Endothelial cell of umbilical vein (primary cell): Measurements from ENCODE around the gene MYMK. TPM values are rescaled to one million over a fixed set of nuclear protein-coding genes. Genes with fewer than 3 reads are reported as not detected.

ENCODE experiments used
- BruUV-seq: library from RNA; stranded (reverse); fragments of 400-500 nt; replicated peaks from 2 replicates; lab custom pipeline; 2021; lab: Mats Ljungman, UMichigan
- CTCF ChIA-PET: fragments of 300-600, 350-600 bp; sonication (Branson Sonifier 250); formaldehyde crosslinking; loops from one replicate; lab custom pipeline; 2021; ENCODE audit warnings: antibody characterized with exemption, inconsistent platforms; lab: Charles Lee
- POLR2A ChIA-PET: fragments of 300-600, 350-600 bp; sonication (Branson Sonifier 250); formaldehyde crosslinking; loops from one replicate; lab custom pipeline; 2021; ENCODE audit warnings: antibody characterized with exemption, inconsistent platforms; lab: Charles Lee
- DNase-seq: peaks from one replicate; pipeline ENCODE4 v3.0.0-alpha.2; 2011; ENCODE audit warnings: low read depth, low spot score
- FAIRE-seq: peaks from 2 replicates; lab custom pipeline; 2011; peaks lifted over from hg19 to GRCh38; lab: Jason Lieb, UNC
- H2AFZ ChIP-seq: 2 replicates; pipeline ENCODE4 v1.6.0; 2012; ENCODE audit warnings: low read depth, low read length, control low read depth, inconsistent platforms
- H3K27ac ChIP-seq: 2 replicates; pipeline ENCODE4 v1.5.1; 2011; ENCODE audit warnings: low read depth, mild to moderate bottlenecking, control low read depth, low read length, moderate library complexity; ENCODE audit not compliant: insufficient read depth
- H3K27me3 ChIP-seq, 2 experiments: 2 replicates each; pipeline versions ENCODE4 v1.6.0 to v1.6.1; 2011; ENCODE audit warnings: low read length in 2 of 2, mixed read lengths in 1 of 2; ENCODE audit not compliant: control insufficient read depth in 2 of 2, insufficient read depth in 2 of 2
- H3K36me3 ChIP-seq, 2 experiments: 2 replicates in 1 of 2; 3 replicates in 1 of 2; pipeline ENCODE4 v1.5.1; 2011; ENCODE audit warnings: low read length in 2 of 2, mild to moderate bottlenecking in 1 of 2, moderate library complexity in 1 of 2; ENCODE audit not compliant: control insufficient read depth in 2 of 2, insufficient read depth in 2 of 2; ENCODE audit errors: extremely low read depth in 1 of 2
- H3K4me1 ChIP-seq: 3 replicates; pipeline ENCODE4 v1.5.1; 2011; ENCODE audit warnings: mild to moderate bottlenecking, low read length; ENCODE audit not compliant: control insufficient read depth, insufficient read depth; ENCODE audit errors: extremely low read depth
- H3K4me2 ChIP-seq: 2 replicates; pipeline ENCODE4 v1.6.1; 2011; ENCODE audit warnings: low read length, control low read depth, mixed read lengths; ENCODE audit not compliant: insufficient read depth
- H3K4me3 ChIP-seq, 3 experiments: fragments of 200-600 bp in 1 of 3; sonication (generic), shearing (Covaris generic) in 1 of 3; replicated peaks in 1 of 3; 2 replicates each; pipeline ENCODE4 v1.5.1; 2011 to 2016; ENCODE audit warnings: control low read depth in 3 of 3, low read length in 3 of 3, mild to moderate bottlenecking in 2 of 3, inconsistent platforms in 1 of 3, low read depth in 1 of 3, moderate library complexity in 1 of 3; ENCODE audit not compliant: insufficient read depth in 1 of 3
- H3K79me2 ChIP-seq: 2 replicates; pipeline ENCODE4 v1.6.0; 2012; ENCODE audit warnings: low read length, inconsistent platforms; ENCODE audit not compliant: control insufficient read depth, insufficient read depth
- H3K9ac ChIP-seq: replicated peaks from 2 replicates; pipeline ENCODE3; 2011; ENCODE audit warnings: low read length, control low read depth; ENCODE audit not compliant: insufficient read depth; ENCODE audit errors: extremely low read depth
- H3K9me1 ChIP-seq: replicated peaks from 3 replicates; pipeline ENCODE4 v1.6.0; 2011; ENCODE audit warnings: mild to moderate bottlenecking, low read length; ENCODE audit not compliant: control insufficient read depth, insufficient read depth; ENCODE audit errors: extremely low read depth
- H3K9me3 ChIP-seq: replicated peaks from 2 replicates; pipeline ENCODE4 v1.5.1; 2012; ENCODE audit warnings: low read length, inconsistent platforms; ENCODE audit not compliant: control insufficient read depth, insufficient read depth
- H4K20me1 ChIP-seq: replicated peaks from 2 replicates; pipeline ENCODE3; 2011; ENCODE audit warnings: mild to moderate bottlenecking, low read length; ENCODE audit not compliant: control insufficient read depth, insufficient read depth; ENCODE audit errors: extremely low read depth
- EZH2 ChIP-seq: IDR thresholded peaks from 2 replicates; pipeline ENCODE4 v1.6.1; 2012; ENCODE audit warnings: borderline replicate concordance, low read depth, mild to moderate bottlenecking, moderate library complexity, low read length, inconsistent platforms; ENCODE audit not compliant: severe bottlenecking
- FOS ChIP-seq: IDR thresholded peaks from 2 replicates; pipeline ENCODE4 v1.6.1; 2011; ENCODE audit warnings: mild to moderate bottlenecking, low read length, moderate library complexity, borderline replicate concordance; ENCODE audit not compliant: insufficient read depth
- GATA2 ChIP-seq: IDR thresholded peaks from 2 replicates; pipeline ENCODE4 v1.7.0; 2011; ENCODE audit warnings: low read depth, mild to moderate bottlenecking, moderate library complexity, mixed read lengths, low read length; ENCODE audit not compliant: insufficient read length, insufficient read depth
- JUN ChIP-seq: IDR thresholded peaks from 2 replicates; pipeline ENCODE4 v1.6.1; 2011; ENCODE audit warnings: borderline replicate concordance, low read depth; ENCODE audit not compliant: insufficient read length, insufficient read depth
- MYC ChIP-seq: IDR thresholded peaks from one replicate; pipeline ENCODE4 v1.6.1; 2011; ENCODE audit warnings: mild to moderate bottlenecking, low read depth, low read length
- POLR2A ChIP-seq: IDR thresholded peaks from 2 replicates; pipeline ENCODE4 v1.6.1; 2012; ENCODE audit warnings: low read depth, mild to moderate bottlenecking, control low read depth, low read length
- POLR2AphosphoS5 ChIP-seq: IDR thresholded peaks from 2 replicates; pipeline ENCODE4 v1.6.1; 2012; ENCODE audit warnings: low read depth, mild to moderate bottlenecking, control low read depth, low read length, moderate library complexity; ENCODE audit not compliant: insufficient read depth
- dilution Hi-C: fragments of 300-500 bp; cut with MboI; formaldehyde crosslinking; loops from one replicate; pipeline ENCODE4 v1.15.0; 2019; ENCODE audit warnings: low sequenced_read_pairs; ENCODE audit not compliant: extremely low pct_ligation_motif_present
- intact Hi-C: fragments of 100-400 bp; cut with micrococcal nuclease; formaldehyde crosslinking; loops from one replicate; pipeline ENCODE4 v1.10.0; 2022
- polyA plus RNA-seq, 4 experiments: library from polyadenylated mRNA; depleted of rRNA in 3 of 4; stranded (reverse) in 3 of 4; unstranded in 1 of 4; fragments of >200 nt; gene quantifications; 2 replicates each; pipeline versions ENCODE4 v1.2.1 to v1.2.3, GENCODE V29; 2011 to 2012; ENCODE audit warnings: missing spikeins in 1 of 4
- total RNA-seq: library from RNA; stranded (reverse); gene quantifications from 2 replicates; pipeline ENCODE4 v1.2.3, GENCODE V29; 2021
- TF ChIP-seq, protein P1 (sequence below): IDR thresholded peaks from 2 replicates; pipeline ENCODE4 v1.6.1; 2011; ENCODE audit not compliant: insufficient read depth, insufficient read length
- TF ChIP-seq, protein P2 (sequence below), 2 donors: IDR thresholded peaks; 1 replicate in 1 of 2; 2 replicates in 1 of 2; pipeline ENCODE4 v1.5.1; 2011; ENCODE audit warnings: low read length in 2 of 2, mild to moderate bottlenecking in 2 of 2, moderate library complexity in 2 of 2, control low read depth in 1 of 2, inconsistent platforms in 1 of 2, low read depth in 1 of 2; ENCODE audit not compliant: insufficient read depth in 1 of 2; ENCODE audit errors: extremely low read depth in 1 of 2

MYMK gene
- total and polyA plus RNA-seq, 2 donors (not counting 3 experiments of a cell fraction or from before 2014, with no cell fraction given) = not detected

DNA sequence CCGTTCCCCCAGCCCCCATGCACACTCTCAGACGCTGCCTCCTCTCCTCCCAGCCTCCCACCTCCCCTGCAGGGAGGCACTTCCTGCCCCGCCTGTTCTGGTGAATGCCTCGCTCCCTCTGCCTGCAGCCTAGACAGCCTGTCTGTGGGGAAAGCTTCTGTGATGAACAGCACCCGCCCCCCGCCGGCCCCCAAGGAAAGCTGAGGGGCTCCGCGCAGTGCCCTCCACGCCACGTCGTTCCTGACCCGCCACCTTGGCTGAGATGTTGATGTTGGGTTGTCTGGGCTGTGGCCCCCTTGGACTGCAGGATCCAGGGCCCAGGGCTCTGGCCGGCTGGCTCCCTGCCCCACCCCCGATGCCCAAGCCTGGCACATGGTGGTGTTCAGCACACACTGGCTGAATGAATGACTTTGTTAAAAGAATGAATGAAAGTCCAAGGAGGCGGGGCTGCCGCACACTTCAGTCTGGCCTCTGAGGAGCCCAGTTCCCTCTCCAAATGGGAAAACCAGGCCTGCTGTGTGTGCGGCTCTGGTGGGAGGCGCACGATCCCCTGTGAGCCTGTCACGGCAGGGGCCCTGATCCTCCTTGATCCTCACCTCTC, 2.1 kb upstream of the MYMK start:
- dilution Hi-C loops = no loop called here
- ChIA-PET POLR2A (no interaction called here), CTCF (no interaction called here)
- TF ChIP-seq POLR2A (no peak), EZH2 (no peak), FOS (no peak), GATA2 (no peak), MYC (no peak), POLR2AphosphoS5 (no peak), JUN (no peak)
- Histone ChIP-seq H3K27me3 (peaks cover 0 to 3% of the 10 kb centered on the region in 2 experiments), H3K79me2 (no peaks in the 10 kb centered on the region), H3K9me3 (no peaks in the 10 kb centered on the region), H3K27ac (no peak overlapping the region), H3K4me3 (no peak overlapping the region), H3K4me1 (no peaks in the 10 kb centered on the region), H3K9ac (no peak overlapping the region), H3K4me2 (no peak overlapping the region), H3K9me1 (no peaks in the 10 kb centered on the region), H3K36me3 (no peaks in the 10 kb centered on the region), H4K20me1 (no peaks in the 10 kb centered on the region), H2AFZ (no peak overlapping the region)
- DNase-seq (no peak), FAIRE-seq (no peak)
- BruUV-seq = no TSS peak
- intact Hi-C loops = no loop called here

DNA sequence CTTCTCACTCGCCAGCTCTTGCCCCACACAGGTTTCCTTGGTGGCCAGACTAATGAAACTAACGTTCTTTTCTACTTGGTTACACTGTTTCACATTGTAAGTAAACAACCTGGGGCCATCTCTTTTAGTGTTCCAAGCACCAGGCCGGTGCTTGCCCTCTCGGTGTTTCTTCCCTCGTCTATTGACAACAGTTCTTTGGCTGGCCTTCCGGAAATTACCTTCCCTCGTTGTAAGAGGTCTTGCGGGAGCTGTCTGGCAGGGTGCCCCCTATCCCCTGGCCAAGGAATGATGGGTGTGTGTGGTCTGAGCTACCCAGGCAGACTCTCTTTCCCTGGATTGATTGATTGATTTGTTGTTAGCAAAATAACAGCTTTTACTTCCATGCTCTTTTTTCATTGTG, 918 bp upstream of the MYMK start:
- no peaks in the 10 kb centered on the region for H3K79me2 ChIP-seq
- FAIRE-seq (no peak), DNase-seq (no peak)
- H3K4me3 ChIP-seq = no peak overlapping the region
- ChIA-PET CTCF (no interaction called here), POLR2A (no interaction called here)
- intact Hi-C loops (no loop called here), dilution Hi-C loops (no loop called here)
- no peaks in the 10 kb centered on the region for H4K20me1 ChIP-seq
- H3K9me1 ChIP-seq = no peaks in the 10 kb centered on the region
- H3K36me3 ChIP-seq = no peaks in the 10 kb centered on the region
- no peak overlapping the region for H3K4me2 ChIP-seq
- H3K9ac ChIP-seq = no peak overlapping the region
- no TSS peak for BruUV-seq
- H3K4me1 ChIP-seq = no peaks in the 10 kb centered on the region
- no peaks in the 10 kb centered on the region for H3K9me3 ChIP-seq
- TF ChIP-seq GATA2 (no peak), POLR2A (no peak), JUN (no peak), POLR2AphosphoS5 (no peak), MYC (no peak), EZH2 (no peak), FOS (no peak)
- TF ChIP-seq, protein P1, sequence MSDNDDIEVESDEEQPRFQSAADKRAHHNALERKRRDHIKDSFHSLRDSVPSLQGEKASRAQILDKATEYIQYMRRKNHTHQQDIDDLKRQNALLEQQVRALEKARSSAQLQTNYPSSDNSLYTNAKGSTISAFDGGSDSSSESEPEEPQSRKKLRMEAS = no peak
- TF ChIP-seq, protein P2, sequence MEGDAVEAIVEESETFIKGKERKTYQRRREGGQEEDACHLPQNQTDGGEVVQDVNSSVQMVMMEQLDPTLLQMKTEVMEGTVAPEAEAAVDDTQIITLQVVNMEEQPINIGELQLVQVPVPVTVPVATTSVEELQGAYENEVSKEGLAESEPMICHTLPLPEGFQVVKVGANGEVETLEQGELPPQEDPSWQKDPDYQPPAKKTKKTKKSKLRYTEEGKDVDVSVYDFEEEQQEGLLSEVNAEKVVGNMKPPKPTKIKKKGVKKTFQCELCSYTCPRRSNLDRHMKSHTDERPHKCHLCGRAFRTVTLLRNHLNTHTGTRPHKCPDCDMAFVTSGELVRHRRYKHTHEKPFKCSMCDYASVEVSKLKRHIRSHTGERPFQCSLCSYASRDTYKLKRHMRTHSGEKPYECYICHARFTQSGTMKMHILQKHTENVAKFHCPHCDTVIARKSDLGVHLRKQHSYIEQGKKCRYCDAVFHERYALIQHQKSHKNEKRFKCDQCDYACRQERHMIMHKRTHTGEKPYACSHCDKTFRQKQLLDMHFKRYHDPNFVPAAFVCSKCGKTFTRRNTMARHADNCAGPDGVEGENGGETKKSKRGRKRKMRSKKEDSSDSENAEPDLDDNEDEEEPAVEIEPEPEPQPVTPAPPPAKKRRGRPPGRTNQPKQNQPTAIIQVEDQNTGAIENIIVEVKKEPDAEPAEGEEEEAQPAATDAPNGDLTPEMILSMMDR (IDR thresholded peaks at IDR 0.05; ENCODE audit: extremely low read depth in 1 of 2, insufficient read depth in 1 of 2, low read depth in 1 of 2, low read length in 2 of 2) = no peak
- peaks cover 0 to 3% of the 10 kb centered on the region in 2 experiments for H3K27me3 ChIP-seq
- no peak overlapping the region for H3K27ac ChIP-seq
- H2AFZ ChIP-seq = no peak overlapping the region
